Activated CD4-positive, alpha-beta T cell treated with anti-CD3 and anti-CD28 coated beads, Interleukin-2, amount 50 U/mL, for 24 hours (primary cell): ENCODE data around the gene ANKS6.
A peak's percentile ranks its signal among the peaks of the same experiment; 100 is the strongest.

Experiments used
- DNase-seq, 2 donors: peaks; one replicate each; pipeline ENCODE4 v3.0.0-alpha.2; 2020; ENCODE audit warnings: low read depth in 1 of 2, low spot score in 1 of 2

The ANKS6 gene

GRCh38 chr9:98815391-98815951 is 19.1 kb upstream of the ANKS6 start:
- no peak for DNase-seq

GRCh38 chr9:98811051-98811650 is 14.8 kb upstream of the ANKS6 start:
- DNase-seq = no peak

- DNase-seq = no peak
These were observed 13.9 kb upstream of the ANKS6 start for GRCh38 chr9:98810102-98810842.

GRCh38 chr9:98809311-98810101 is 13.2 kb upstream of the ANKS6 start:
- no peak for DNase-seq

GRCh38 chr9:98808875-98809274 is 12.5 kb upstream of the ANKS6 start:
- no peak for DNase-seq

GRCh38 chr9:98808411-98808815 is 12.1 kb upstream of the ANKS6 start:
- DNase-seq = no peak

- no peak for DNase-seq
These were observed 11.4 kb upstream of the ANKS6 start for GRCh38 chr9:98807814-98808195.

GRCh38 chr9:98807070-98807813 is 10.9 kb upstream of the ANKS6 start, which contains the start of gene GALNT12:
Gene GALNT12 (plus strand): TSS chr9:98807670. CDS start chr9:98807699, 29 bp downstream.
- DNase-seq = peak in 1 of 2 donors; percentile 25

GRCh38 chr9:98806394-98807035 is 10.2 kb upstream of the ANKS6 start:
- DNase-seq = no peak

GRCh38 chr9:98805506-98806272 is 9.3 kb upstream of the ANKS6 start:
- DNase-seq = no peak

- no peak for DNase-seq
These were observed 7.7 kb upstream of the ANKS6 start for GRCh38 chr9:98804083-98804482.

- DNase-seq = no peak
These were observed 5.6 kb upstream of the ANKS6 start for GRCh38 chr9:98801969-98802371.

GRCh38 chr9:98801561-98801960 is 5.2 kb upstream of the ANKS6 start:
- DNase-seq = no peak

GRCh38 chr9:98798254-98798653 is 1.9 kb upstream of the ANKS6 start:
- DNase-seq = no peak

- no peak for DNase-seq
These were observed 1.1 kb upstream of the ANKS6 start for GRCh38 chr9:98797491-98797890.

GRCh38 chr9:98795970-98796363 is 388 bp downstream of the ANKS6 start:
- DNase-seq = no peak

- no peak for DNase-seq
These were observed 930 bp downstream of the ANKS6 start for GRCh38 chr9:98795295-98795955.

- DNase-seq = no peak
These were observed 1.6 kb downstream of the ANKS6 start for GRCh38 chr9:98794802-98795201.

GRCh38 chr9:98793031-98793430 is 3.3 kb downstream of the ANKS6 start:
- no peak for DNase-seq
